Fibroblast of skin of right quadriceps (primary cell): ENCODE measurements around the gene MKNK2.
A peak's percentile ranks its signal among the peaks of the same experiment; 100 is the strongest.

ENCODE experiments used
- DNase-seq: peaks from one replicate; pipeline ENCODE4 v3.0.0-alpha.2; 2013

Gene MKNK2

DNA sequence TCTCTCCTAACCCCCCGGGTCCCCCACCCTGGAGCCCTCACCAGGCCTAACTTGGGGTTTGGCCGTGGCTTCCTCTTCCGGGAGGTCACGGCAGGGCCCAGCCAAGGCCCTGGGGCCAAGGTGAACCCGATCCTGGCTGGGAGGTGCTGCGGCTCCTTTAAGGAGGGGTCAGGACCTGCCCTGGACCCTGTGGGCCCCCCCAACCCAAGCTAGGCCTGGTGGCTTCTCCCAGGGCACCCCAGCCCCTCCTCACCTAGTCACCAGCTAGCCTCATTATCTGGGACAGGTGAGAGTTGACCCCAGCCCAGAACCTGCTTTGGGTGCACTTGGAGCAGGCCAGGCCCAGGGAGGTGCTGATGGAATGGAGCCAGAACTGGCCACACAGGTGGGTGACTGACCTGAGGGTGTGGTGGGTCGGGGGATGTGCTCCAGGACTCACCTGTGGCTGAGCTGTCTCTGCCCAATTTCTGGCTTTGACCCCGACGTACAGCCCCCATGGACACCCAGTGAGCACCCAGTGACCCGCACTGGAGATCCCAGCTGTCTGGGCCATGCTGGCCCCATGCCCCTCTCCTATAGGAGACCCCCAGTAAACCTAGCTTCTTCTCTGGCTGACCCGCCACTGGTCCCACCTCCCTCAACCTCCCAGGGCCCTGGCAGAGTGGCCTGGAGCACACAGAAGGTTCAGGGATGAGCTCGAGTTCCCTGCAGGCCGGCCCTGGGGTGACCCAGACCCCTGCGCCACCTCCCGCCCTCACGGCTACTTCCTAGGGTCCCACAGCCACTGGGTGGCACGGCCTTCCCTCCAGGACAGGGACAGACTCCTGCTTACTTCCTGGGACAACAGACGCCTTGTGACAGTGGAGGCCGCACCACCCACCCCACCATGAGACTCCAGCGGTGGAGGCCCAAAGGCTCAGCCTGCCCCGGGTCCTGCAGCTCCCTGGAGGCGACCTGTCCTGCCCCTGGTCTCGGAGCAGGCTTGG, 6.7 kb upstream of the MKNK2 start:
- DNase-seq: no peak

DNA sequence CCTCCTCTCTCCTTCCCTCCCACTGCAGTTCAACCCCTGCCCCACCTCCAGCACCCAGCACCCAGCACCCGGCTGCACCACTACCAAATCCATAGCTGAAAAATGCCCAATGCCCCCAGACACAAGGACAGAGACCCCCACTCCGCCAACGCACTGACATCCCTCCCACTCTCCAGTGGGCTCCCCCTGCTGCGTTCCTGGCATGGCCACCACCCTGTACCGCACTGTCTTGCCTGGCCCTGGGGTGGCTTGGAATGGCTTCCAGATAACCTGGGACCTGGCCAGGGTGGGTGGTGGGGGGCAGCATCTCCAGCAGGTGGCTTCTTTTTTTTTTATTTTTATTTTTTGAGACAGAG, 5.8 kb upstream of the MKNK2 start:
- no peak for DNase-seq

DNA sequence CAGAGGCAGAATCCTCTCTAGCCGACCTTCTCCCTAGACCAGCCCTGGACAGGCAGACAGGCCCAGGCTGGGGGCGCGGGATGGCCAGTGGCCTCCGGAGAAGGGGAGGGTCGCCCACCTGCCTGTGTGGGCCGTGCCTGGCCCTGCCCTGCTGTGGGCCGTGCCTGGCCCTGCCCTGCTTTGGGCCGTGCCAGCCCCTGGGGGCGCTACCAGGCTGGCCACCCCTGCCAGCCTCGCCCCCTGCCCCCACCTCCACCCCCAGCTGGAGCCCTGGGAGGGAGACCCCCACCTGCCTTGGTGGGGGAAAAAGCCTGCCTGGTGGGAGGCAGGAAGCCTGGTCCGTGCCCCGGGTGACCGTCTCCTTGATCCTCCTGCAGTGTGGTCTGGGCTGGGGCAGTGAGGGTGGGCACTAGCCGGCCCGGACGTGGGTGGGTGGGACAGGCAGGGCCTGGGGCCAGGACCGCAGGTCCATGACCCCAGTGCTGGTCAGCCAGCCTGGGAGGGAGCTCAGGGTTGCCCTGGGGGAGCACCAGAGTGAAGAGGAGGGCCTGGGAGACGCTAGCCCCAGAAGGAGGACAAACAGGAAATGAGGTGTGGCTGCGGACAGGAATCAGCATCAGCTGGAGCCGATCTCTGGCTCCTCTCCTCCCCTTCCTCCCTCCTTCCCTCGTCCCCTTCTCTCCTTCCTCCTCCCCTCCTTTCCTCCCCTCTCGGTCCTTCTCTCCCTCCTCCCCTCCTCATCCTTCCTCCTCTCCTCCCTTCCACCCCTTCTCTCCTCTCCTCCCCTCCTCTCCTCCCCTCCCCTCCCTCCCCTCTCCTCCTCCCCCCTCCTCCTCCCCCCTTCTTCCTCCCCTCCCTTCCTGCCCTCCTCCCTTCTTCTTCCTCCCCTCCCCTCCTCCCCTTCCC, 5.1 kb upstream of the MKNK2 start:
- peak; percentile 74 for DNase-seq

DNA sequence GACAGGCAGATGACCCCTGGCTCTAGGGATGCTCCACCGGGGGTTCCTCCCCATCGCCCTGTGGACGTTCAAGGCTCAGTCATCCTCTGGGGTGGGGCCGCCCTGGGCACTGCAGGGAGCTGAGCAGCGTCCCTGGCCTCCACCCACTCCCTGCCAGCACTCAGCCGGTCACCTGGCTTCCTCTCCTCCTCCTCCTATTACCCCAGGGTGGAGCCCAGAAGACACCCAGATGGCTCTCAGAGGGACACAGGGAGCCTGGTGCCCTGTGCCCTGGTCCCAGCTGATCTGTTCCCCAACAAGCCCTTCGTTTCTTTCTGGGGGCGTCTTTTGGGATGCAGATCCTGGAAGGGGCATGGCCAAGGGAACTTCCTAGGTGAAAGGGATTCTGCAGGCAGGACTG, 3.7 kb upstream of the MKNK2 start:
- DNase-seq: no peak

DNA sequence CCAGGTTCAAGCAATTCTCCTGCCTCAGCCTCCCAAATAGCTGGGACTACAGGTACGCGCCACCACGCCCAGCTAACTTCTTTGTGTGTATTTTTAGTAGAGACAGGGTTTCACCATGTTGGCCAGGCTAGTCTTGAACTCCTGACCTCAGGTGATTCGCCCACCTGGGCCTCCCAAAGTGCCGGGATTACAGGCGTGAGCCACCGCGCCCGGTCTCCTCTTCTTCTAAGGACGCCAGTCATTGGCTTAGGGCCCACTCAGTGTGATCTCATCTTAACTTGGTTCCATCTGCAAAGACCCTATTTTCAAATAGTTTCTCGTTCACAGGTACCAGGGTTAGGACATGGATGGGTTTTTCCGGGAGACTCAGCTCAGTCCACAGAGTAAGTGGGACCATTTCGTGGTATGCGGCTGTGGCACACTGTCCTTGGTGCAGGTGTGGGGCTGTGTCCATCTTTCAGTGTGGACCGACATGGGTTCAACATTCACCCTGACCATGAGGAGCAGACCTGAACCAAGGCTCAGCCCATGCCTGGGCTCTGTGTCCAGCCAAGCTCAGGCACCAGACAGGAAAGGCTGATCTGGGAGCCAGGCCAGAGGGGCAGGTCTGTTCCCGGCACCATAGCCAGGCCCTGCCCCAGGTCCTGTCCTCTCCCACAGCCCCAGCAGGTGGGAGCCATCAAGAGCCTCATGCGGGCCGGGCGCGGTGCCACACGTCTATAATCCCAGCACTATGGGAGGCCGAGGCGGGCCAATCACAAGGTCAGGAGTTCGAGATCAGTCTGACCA, 2.8 kb upstream of the MKNK2 start:
- no peak for DNase-seq

DNA sequence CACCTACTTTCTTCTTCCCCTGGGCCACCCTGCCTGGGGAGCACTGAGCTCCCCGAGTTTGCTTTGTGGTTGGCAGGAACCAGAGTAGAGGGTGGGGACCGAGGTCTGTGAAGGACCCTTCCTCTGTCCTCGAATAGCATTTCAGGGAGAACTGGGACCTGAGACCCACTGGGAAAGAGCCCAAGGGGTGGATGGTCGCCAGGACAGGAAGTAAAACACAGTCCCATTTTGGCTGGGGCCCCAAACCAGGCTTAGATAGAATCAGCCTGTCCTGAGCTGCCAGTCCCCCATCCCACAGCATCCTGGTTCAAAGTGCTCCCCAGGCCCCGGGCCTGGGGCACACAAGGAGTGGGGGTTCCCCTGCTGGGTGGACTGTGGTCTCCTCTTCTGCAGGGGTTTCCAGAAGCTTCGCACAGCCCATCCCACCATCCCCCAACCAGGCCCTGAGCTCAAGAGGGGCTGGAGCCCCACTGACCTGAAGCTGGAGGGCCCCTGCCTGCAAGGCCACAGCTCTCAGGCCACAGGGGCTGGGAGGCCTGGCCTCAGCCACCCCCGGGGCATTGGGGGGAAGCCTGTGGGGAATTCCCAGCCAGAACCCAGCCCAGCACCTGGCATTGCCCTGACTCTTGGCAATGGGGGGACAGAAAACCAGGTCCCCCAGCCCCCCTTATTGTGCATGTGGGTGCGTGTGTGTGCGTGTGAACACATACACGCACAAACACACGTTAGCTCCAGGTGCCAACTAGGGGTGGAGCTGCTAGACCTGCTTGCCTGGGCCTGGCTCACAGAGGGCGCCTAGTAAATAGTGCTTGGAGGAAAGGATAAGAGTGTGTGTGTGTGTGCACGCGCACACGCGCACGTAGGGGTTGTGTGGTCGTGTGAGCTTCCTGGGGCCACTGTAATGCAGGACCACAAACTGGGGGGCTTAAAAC, 995 bp upstream of the MKNK2 start:
- no peak for DNase-seq

DNA sequence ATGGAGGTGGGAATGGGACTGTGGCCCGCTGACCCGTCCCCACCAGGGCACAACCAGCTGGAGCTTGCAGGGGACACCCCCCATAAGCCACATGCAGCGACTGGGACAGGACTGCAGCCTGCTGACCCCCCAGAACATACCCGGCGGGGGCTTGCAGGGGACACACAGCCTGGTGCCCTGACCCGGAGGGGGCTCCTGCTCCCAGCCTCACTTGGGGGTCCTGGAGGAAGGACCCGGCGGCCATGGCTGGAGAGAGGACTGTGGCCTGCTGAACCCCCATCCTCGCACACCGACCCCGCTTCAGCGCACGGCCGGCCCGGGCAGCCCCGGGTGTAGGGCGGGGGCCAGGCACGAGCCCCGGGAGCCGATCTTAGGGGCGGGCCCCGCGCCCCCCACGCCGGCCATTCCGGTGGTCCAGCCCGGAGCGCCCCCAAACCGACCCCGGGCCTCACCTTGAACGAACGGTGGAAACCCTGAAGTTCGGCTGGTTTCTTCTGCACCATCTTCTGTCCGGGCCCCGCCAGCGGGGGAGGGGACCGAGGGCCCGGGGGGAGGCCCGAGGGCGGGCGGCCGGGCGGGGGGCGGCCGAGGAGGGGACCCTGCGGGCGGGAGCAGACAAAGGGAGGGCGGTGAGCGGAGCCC, 574 bp downstream of the MKNK2 start:
- no peak for DNase-seq

DNA sequence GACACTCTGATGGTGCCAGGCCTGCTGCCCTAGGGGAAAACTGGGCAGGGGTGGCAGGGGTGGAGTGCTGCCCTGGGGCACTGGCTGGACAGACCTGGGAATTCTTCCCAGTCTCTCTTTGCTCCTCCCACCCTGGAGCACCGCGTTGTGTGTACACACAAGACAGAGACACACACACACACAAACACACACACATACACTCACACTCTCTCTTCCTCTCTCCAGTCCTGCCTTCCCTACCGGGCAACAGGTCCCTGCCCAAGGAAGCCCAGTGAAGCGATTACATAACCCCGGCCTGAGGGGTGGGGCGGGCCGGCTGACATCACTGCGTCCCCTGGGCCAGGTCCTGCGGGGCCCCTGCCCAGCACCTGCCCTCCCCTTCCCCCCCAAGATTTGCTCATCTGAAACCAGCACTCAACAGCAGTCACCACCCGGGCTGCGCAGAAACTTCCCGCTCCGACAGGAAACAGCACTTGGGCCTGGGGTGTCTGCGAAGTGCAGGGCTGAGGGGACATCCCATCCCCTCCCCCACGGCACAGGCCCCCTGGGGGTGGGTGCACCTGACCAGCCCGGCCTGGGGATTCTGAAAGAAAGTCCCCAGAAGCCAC, 1.2 kb downstream of the MKNK2 start:
- peak; percentile 55 for DNase-seq

DNA sequence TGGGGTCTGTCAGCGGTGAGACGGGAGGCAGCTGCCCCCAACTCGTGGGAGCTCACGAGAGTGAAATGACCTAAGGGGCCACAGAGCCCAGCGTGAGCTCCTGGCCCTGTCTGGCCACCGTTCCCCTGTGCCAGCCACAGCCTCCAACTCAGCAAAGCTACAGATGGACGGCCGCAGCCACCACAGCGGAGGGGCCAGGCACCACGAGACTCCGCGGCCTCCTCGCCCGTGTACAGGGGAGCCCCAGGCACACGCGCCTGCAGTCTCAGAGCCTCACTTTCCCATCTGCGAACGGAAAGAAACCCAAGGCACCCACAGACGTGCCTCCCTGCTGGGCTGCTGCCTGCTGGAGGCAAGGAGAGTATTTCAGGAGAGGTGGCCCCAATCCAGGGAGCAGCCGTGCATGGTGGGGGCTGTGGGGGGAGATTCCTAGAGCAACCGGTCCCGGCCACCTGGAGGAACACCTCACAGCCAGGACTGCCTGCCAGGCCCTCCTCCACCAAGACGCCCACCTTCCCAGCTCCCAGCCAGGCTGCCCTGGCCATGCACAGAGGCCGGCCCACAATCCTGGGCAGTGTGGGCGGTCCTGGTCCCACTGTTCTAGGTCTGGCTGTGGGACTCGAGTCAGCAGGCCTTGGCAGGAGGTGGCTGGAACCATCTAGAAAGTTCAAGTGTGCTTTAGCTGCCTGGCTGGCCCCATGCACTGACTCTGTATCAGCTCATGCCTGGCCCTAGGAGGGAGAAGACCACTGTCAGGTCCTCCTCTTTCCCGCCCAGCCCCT, 1.9 kb downstream of the MKNK2 start:
- no peak for DNase-seq

DNA sequence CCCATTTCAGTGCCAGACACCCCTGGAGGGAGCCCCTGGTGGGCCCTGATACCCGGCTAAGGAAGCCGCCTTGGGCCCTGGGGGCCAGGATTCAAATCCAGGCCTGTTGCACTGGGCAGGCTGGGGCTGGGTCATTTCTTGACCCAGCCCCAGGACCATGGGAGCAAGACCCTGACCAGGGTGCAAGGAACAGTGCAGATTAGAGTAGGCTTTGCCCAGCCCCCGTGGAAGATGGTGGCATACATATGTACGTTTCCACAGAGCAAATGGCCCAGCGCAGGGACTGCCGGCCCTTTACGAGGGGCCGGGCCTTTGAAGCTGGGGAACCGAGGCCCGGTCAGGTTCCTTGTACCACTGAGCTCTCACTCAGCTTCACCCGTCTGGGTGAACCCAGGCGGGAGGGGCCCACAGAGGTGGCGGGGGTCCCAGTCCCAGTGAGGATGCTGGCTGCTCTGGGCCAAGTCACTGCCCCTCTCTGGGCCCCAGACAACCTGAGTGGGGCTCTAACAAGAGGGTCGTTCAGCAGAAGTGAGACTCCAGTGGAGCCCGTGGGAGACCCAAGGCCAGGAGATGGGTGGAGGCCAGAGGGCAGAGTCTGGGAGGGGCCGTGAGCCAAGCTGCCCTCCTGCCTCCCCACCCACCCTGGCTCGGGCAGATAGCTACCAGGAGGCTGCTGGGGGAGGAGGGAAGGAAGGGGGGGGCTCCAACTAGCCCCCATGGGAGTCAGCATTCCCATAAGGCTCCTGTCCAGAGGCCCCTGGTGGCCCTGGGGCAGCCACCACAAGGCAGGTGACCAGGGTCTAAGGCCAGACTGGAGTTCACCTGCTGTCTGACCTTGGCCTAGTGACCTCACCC, 2.7 kb downstream of the MKNK2 start:
- no peak for DNase-seq

DNA sequence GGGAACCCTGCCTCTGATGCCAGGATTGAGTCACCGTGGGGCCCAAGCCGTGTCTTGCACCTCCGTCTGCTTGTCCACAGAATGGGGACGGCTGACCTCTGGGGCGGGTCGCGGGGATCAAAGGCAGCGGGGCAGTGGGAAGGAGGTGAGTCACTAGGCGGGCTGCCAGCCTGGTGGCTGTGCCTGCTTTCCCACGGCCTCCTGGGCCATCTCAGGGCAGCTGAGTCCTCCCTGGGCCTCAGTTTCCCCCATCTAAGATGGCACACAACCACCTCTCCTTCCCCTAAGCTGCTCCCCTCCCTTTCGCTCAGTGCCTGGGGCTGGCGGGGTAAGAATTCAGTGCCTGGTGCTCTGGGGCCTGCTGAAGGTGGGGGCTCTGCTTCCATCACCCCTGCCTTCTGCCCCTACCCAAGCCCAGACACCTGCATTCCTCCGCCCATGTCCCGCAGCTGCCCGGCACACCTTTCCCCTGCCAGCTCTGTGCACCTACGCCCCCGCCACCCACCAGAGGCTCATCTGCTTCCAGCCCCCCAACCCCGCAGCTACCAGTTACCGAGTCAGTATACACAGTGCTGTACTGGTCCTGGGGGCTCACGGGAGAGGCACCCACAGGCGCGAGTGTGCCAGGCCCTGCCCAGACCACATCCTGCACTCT, 3.5 kb downstream of the MKNK2 start:
- DNase-seq: no peak

DNA sequence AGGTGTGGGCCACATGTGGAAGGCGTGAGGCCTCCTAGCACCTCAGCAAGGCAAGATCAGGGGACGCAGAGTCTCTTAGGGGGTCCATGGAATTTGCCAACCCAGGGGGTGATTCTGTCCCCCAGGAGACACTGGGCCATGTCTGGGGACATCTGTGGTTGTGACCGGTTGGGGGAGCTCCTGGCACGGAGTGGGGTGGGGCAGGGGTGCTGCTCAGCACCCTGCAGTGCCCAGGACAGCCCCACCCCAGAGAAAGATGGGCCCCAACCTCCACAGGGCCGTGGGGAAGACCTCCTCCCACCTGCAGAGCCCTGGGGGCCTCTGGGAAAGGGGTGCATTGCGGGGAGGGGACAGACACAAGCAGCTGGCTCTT, 4.0 kb downstream of the MKNK2 start:
- DNase-seq: no peak

DNA sequence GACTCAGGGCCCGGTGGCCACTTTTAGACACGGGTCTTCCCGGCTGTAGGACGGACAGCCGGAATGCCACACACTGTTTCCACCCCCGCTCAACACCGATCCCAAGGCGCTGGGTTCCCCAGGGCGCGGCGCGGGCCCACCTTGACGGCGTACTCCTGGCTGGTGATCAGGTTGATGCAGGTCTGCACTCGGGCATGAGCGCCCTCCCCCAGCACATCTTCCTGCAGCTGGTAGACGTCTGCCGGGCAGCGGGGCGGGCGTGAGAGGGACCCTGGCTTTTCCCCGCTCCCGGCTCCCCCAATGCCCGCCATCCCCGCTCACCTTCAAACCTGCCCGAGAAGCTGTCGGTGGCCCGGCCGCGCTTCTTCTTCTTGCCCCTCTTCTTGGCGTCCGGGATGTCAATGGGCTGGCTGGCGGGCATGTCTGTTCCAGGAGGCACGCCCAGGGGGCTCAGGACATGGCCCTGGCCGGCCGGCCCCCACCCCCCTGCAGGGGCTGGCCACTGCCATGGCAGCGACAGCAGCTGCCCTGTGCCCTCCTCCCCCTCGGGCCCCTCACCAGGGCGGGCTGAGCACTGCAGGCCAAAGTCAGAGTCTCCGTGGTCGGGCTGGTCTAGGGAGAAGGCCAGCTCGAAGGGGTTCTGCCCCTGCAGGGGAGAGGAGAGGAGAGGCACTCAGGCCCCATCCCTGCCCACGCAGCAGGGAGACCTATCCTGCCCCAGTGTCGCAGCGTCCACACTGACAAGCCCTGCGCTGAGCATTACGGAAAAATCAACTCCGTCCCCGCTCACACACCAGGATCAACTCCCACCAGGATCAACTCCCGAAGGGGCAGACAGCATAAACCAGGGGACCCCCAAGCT, 4.8 kb downstream of the MKNK2 start:
- DNase-seq: no peak

DNA sequence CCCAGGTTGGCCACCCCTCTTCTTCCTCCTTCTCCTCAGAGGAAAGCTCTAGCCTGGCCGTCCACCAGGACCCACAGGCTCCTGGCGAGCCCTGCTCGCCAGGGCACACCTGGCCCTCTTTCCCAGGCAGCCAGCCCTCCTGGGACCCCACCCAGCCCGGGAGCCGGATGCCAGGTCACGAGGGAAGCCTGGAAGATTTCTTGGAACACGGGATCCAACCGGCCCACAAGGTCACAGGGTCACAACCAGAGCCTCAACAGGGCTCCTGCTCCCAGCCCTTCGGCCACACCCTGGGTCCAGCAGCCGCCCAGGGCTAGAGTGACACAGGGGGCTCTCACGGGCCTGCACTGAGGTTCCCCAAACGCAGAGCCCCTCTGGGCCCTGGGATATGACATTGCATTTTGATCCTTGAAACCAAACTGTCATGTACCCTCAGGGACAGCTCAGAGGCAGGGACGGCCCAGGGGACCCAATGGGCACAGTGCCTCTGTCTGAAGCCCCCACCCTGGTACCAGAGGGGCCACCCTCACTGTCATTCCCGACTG, 5.5 kb downstream of the MKNK2 start:
- no peak for DNase-seq

DNA sequence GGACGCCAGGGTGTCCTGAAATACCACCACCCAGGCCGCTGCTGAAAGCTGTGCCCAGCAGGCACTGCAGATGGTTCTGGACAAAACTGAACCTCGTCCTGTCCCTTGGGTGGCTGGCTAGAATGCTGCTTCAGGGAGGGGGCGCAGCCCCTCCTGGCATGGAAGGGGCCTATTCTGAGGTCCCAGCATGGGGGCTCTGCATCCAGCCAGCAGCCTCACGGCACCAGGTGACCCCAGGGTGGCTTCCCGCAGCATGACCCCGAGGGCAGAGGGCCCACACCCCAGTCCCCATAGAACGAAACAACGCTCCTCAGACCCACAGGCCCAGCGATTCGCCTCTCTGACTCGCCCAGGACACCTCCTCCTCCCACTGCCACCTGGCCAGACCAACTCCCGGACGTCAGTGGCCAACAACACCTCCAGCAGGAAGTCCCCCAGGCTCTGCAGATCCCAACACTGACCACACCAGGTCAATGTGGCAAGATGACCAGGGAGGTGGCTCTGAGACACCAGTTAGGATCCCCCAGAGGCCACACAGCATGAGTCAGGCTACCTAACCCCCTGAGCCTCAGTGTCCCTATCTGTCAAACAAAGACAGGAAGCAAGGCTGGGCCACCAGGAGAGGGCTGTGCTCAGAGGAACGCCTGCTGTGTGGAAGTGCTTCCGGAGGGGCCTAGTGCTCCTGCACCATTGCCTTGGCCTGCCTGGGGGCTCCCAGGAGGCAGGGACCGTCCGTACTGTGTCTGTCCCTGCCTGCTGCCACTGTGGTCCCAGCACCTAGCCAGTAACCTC, 6.1 kb downstream of the MKNK2 start:
- no peak for DNase-seq

DNA sequence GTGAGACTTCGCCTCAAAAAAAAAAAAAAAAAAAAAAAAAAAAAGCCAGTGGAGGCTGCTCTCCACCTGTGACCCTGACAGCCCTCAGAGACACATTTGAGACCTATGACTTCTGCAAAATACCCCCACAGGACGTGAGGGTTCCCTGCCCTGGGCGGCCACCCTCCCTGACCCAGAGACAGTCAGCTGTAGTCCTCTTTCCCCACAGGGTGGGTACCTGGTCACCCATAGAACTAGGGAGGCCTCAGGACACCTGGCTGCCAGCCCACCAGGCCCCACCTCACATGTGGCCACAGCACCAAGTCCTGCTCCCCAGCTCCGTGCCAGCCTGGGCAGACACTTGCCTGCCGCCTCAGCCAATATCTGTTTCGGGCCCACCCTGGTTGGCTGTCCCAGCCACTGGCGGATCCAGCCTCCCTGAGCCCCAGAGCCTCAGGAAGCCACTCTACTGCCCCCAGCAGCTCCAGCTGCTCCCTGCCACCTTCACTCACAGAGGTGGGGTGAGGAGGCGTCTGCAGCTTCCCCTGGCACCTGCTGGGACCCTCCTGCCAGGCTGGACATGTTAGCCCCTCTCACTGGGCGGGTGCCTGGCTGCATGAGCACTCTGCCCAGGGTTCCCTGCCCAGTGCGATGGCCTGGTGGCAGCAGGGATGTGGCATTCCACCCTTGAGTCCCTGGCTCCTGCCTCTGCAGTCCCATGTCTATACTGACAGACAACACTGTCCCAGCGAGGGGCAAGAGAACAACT, 6.9 kb downstream of the MKNK2 start:
- DNase-seq: no peak
